H1 (cell line): ENCODE results near the gene CCDC89. TPM values are rescaled to one million over a fixed set of nuclear protein-coding genes. Genes with fewer than 3 reads are reported as not detected.

Experiments used
- CBX8 ChIP-seq: fragments of 300-800, 300-1000 bp; sonication (generic); IDR thresholded peaks from 2 replicates; pipeline ENCODE4 v1.7.1; 2016; ENCODE audit warnings: low read depth, low read length, borderline replicate concordance
- CHD7 ChIP-seq: fragments of 300-600 bp; sonication (generic); IDR thresholded peaks from 2 replicates; pipeline ENCODE4 v1.7.1; 2012; ENCODE audit warnings: low read length, moderate library complexity, mild to moderate bottlenecking, inconsistent platforms; ENCODE audit not compliant: insufficient replicate concordance
- CTCF ChIP-seq, 3 experiments: IDR thresholded peaks; 1 replicate in 2 of 3; 2 replicates in 1 of 3; pipeline versions ENCODE4 v1.5.1 to v1.6.1; 2011; ENCODE audit warnings: low read length in 3 of 3, mild to moderate bottlenecking in 3 of 3, inconsistent platforms in 2 of 3, low read depth in 1 of 3, moderate library complexity in 1 of 3; ENCODE audit not compliant: insufficient read depth in 1 of 3; ENCODE audit errors: control extremely low read depth in 1 of 3
- HDAC6 ChIP-seq: IDR thresholded peaks from one replicate; pipeline ENCODE4 v1.7.1; 2012; ENCODE audit warnings: low read depth, mild to moderate bottlenecking, inconsistent platforms, low read length, moderate library complexity
- KDM1A ChIP-seq: fragments of 200-600, 300-600 bp; sonication (generic); IDR thresholded peaks from 2 replicates; pipeline ENCODE4 v1.7.1; 2016; ENCODE audit warnings: mild to moderate bottlenecking, low read length, borderline replicate concordance
- NANOG ChIP-seq: IDR thresholded peaks from 2 replicates; pipeline ENCODE4 v1.6.1; 2011; ENCODE audit warnings: low read length, low read depth, mild to moderate bottlenecking, inconsistent platforms; ENCODE audit not compliant: insufficient read depth, poor library complexity, severe bottlenecking
- SIX5 ChIP-seq: IDR thresholded peaks from 2 replicates; pipeline ENCODE4 v1.6.1; 2011; ENCODE audit warnings: mild to moderate bottlenecking, low read depth, low read length
- polyA plus RNA-seq, 7 experiments: library from polyadenylated mRNA; depleted of rRNA in 3 of 7; stranded (reverse) in 5 of 7; unstranded in 2 of 7; fragments of >200 nt in 5 of 7; fragments of 200-250 nt in 2 of 7; gene quantifications; 1 replicate in 5 of 7; 2 replicates in 1 of 7; 4 replicates in 1 of 7; pipeline versions ENCODE4 v1.2.1 to v1.2.3, GENCODE V29; 2011 to 2013; ENCODE audit warnings: missing spikeins in 2 of 7, mixed read lengths in 2 of 7
- total RNA-seq: library from RNA; stranded (reverse); fragmentation: NEBNext Ultra II Directional; extraction: Animal tissue kit (Norgen Biotek cat#: 25700); gene quantifications from 2 replicates; pipeline ENCODE4 v1.2.1, GENCODE V29; 2021

CCDC89 gene
- total and polyA plus RNA-seq, 2 of the 8 experiments (the other 6 are each of a cell fraction or from before 2014, with no cell fraction given): not detected

GRCh38 chr11:85709941-85710702 is 24.1 kb upstream of the CCDC89 start (continued):
- no peak for TF ChIP-seq CHD7
- no peak for TF ChIP-seq HDAC6
- no peak for TF ChIP-seq KDM1A
- no peak for TF ChIP-seq SIX5
- TF ChIP-seq CTCF (IDR thresholded peaks at IDR 0.05; ENCODE audit: control extremely low read depth in 1 of 3, insufficient read depth in 1 of 3, low read depth in 1 of 3, low read length in 3 of 3): no peak
- TF ChIP-seq CBX8: no peak
- TF ChIP-seq NANOG: no peak
